IPS-18a (cell line): ENCODE data around the gene ECHDC3.
"Not testable (repeated sequence)": the region's sequence is repeated elsewhere in the genome, so short reads cannot be mapped to it uniquely, and the experiment has no call there.

Source experiments
- H3K27ac ChIP-seq: one replicate; pipeline ENCODE4 v1.5.1; 2013; ENCODE audit warnings: low read length
- H3K27me3 ChIP-seq: one replicate; pipeline ENCODE4 v1.6.1; 2013; ENCODE audit warnings: mild to moderate bottlenecking, low read length; ENCODE audit not compliant: control insufficient read depth, insufficient read depth
- H3K36me3 ChIP-seq: one replicate; pipeline ENCODE4 v1.6.1; 2013; ENCODE audit warnings: low read depth, low read length; ENCODE audit not compliant: control insufficient read depth
- H3K4me1 ChIP-seq: one replicate; pipeline ENCODE4 v1.6.1; 2013; ENCODE audit warnings: low read depth, low read length; ENCODE audit not compliant: control insufficient read depth
- H3K4me3 ChIP-seq: one replicate; pipeline ENCODE4 v1.5.1; 2013; ENCODE audit warnings: low read length
- H3K9ac ChIP-seq: one replicate; pipeline ENCODE4 v1.6.1; 2013; ENCODE audit warnings: mild to moderate bottlenecking, low read length, moderate library complexity
- H3K9me3 ChIP-seq: one replicate; pipeline ENCODE4 v1.6.1; 2013; ENCODE audit warnings: low read depth, low read length; ENCODE audit not compliant: control insufficient read depth

Gene ECHDC3

GRCh38 chr10:11705722-11706121 is 36.5 kb upstream of the ECHDC3 start:
- Histone ChIP-seq H3K9ac (no peak overlapping the region), H3K36me3 (no peaks in the 10 kb centered on the region), H3K27ac (no peak overlapping the region), H3K4me3 (no peak overlapping the region), H3K4me1 (no peaks in the 10 kb centered on the region), H3K27me3 (no peaks in the 10 kb centered on the region), H3K9me3 (no peaks in the 10 kb centered on the region)

- H3K27ac ChIP-seq: no peak overlapping the region
- H3K27me3 ChIP-seq: no peaks in the 10 kb centered on the region
- no peak overlapping the region for H3K4me3 ChIP-seq
- no peaks in the 10 kb centered on the region for H3K36me3 ChIP-seq
- H3K9me3 ChIP-seq: no peaks in the 10 kb centered on the region
- no peaks in the 10 kb centered on the region for H3K4me1 ChIP-seq
- H3K9ac ChIP-seq: no peak overlapping the region
Observed at GRCh38 chr10:11706895-11707567, 35.2 kb upstream of the ECHDC3 start.

- H3K9ac ChIP-seq: no peak overlapping the region
- no peaks in the 10 kb centered on the region for H3K36me3 ChIP-seq
- H3K27me3 ChIP-seq: no peaks in the 10 kb centered on the region
- no peak overlapping the region for H3K4me3 ChIP-seq
- H3K4me1 ChIP-seq: no peaks in the 10 kb centered on the region
- H3K9me3 ChIP-seq: no peaks in the 10 kb centered on the region
- H3K27ac ChIP-seq: no peak overlapping the region
Observed at GRCh38 chr10:11707624-11708350, 34.4 kb upstream of the ECHDC3 start.

DNA sequence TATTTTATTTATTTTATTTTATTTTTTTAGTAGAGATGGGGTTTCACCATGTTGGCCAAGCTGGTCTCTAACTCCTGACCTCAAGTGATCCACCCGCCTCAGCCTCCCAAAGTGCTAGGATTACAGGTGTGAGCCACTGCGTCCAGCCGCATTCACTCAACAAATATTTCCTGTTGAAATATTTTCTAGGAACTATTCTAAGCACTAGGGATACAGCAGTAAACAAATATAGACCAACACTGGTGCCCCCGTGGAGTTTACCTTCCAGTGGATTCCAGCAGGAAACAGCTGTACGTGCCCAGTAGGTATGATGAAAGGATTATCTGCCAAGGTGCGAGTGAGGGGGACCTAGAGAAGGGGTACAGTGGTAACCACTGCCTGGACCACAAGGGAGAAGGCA is 33.4 kb upstream of the ECHDC3 start:
- not testable (repeated sequence) for H3K27ac ChIP-seq, H3K4me1 ChIP-seq, H3K27me3 ChIP-seq

GRCh38 chr10:11712744-11713143 is 29.4 kb upstream of the ECHDC3 start:
- Histone ChIP-seq H3K4me1 (no peaks in the 10 kb centered on the region), H3K9ac (no peak overlapping the region), H3K27me3 (no peaks in the 10 kb centered on the region), H3K36me3 (no peaks in the 10 kb centered on the region), H3K9me3 (no peaks in the 10 kb centered on the region), H3K27ac (no peak overlapping the region), H3K4me3 (no peak overlapping the region)

More for the DNA sequence above, 33.4 kb upstream of the ECHDC3 start:
- not testable (repeated sequence) for H3K9me3 ChIP-seq, H3K9ac ChIP-seq, H3K36me3 ChIP-seq, H3K4me3 ChIP-seq

DNA sequence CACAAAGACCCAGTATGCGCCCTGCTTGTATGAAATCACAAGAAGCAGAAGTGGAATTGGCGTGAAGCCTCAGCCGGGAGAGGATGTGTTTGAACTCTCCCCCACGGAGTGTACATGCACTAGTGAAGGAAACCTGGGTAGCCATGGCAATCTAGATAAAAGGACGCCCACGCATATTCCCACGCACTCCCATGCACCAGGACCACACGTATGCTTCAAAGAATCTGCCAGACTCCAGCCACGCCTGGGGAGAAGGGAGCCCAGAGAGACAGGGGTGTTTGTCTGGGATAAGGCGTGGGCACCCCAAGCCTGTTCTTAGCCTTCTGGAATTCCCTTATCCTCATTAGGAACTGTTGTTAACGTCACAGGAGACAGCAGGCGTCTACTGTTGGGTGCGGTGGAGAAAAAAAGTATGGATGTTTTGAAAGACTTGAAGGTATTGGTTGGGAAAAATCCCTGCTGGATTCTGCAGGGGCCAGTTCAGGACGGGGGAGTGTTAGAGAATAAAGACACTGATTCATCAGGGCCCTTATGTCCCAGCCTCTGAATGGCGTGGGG is 28.9 kb upstream of the ECHDC3 start:
- H3K27me3 ChIP-seq: no peaks in the 10 kb centered on the region
- H3K9ac ChIP-seq: no peak overlapping the region
- H3K4me3 ChIP-seq: no peak overlapping the region
- no peaks in the 10 kb centered on the region for H3K4me1 ChIP-seq
- no peaks in the 10 kb centered on the region for H3K9me3 ChIP-seq
- no peak overlapping the region for H3K27ac ChIP-seq
- no peaks in the 10 kb centered on the region for H3K36me3 ChIP-seq

DNA sequence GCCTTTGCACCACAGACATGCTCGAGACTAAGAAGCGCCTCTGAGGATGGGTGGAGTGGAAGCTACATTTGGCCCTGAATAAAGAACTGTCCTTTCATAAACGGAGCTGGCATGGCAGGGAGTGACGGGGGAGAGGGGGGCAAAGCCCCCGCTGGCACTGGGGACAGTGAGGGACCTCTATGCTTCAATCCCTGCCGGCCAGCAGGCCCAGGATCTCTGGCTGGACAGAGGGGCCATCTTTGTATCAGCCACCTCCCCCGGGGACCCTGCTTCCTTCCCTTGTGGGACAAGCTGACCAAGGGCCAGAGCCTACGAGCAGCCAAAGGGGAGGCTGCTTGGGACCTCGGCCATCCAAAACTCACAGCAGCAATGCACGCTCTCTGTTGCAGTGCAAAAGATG is 28.2 kb upstream of the ECHDC3 start:
- no peak overlapping the region for H3K9ac ChIP-seq
- no peaks in the 10 kb centered on the region for H3K9me3 ChIP-seq
- no peaks in the 10 kb centered on the region for H3K4me1 ChIP-seq
- H3K27me3 ChIP-seq: no peaks in the 10 kb centered on the region
- H3K27ac ChIP-seq: no peak overlapping the region
- no peaks in the 10 kb centered on the region for H3K36me3 ChIP-seq
- no peak overlapping the region for H3K4me3 ChIP-seq

- Histone ChIP-seq H3K27ac (no peak overlapping the region), H3K4me3 (no peak overlapping the region), H3K9me3 (no peaks in the 10 kb centered on the region), H3K4me1 (no peaks in the 10 kb centered on the region), H3K9ac (no peak overlapping the region), H3K36me3 (no peaks in the 10 kb centered on the region), H3K27me3 (no peaks in the 10 kb centered on the region)
Observed at GRCh38 chr10:11714750-11715365, 27.3 kb upstream of the ECHDC3 start.

- H3K36me3 ChIP-seq: no peaks in the 10 kb centered on the region
- no peaks in the 10 kb centered on the region for H3K4me1 ChIP-seq
- no peak overlapping the region for H3K4me3 ChIP-seq
- no peaks in the 10 kb centered on the region for H3K27me3 ChIP-seq
- no peaks in the 10 kb centered on the region for H3K9me3 ChIP-seq
- no peak overlapping the region for H3K27ac ChIP-seq
- H3K9ac ChIP-seq: no peak overlapping the region
Observed at GRCh38 chr10:11715815-11716494, 26.2 kb upstream of the ECHDC3 start.

DNA sequence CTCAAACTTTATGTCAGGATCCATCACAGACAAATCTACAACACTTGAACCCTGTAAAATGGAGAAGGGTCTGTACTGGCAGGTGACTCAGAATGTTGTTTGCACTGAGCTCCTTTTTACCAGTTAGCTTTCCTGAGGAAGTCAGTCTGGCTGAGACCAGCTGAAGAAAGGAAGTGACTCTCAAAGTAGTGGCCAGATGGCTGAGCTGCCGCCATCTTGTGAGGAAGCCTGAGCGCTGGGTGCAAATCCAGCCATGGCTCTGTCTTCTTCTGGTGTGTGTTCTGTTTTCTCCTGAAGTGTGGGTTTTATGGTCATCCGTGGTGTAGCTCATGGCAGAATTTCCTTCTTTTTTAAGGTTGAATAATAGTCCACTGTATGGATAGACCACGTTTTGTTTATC is 25.5 kb upstream of the ECHDC3 start:
- no peaks in the 10 kb centered on the region for H3K4me1 ChIP-seq
- H3K36me3 ChIP-seq: no peaks in the 10 kb centered on the region
- H3K9me3 ChIP-seq: no peaks in the 10 kb centered on the region
- H3K9ac ChIP-seq: no peak overlapping the region
- no peaks in the 10 kb centered on the region for H3K27me3 ChIP-seq
- H3K4me3 ChIP-seq: no peak overlapping the region
- H3K27ac ChIP-seq: no peak overlapping the region

DNA sequence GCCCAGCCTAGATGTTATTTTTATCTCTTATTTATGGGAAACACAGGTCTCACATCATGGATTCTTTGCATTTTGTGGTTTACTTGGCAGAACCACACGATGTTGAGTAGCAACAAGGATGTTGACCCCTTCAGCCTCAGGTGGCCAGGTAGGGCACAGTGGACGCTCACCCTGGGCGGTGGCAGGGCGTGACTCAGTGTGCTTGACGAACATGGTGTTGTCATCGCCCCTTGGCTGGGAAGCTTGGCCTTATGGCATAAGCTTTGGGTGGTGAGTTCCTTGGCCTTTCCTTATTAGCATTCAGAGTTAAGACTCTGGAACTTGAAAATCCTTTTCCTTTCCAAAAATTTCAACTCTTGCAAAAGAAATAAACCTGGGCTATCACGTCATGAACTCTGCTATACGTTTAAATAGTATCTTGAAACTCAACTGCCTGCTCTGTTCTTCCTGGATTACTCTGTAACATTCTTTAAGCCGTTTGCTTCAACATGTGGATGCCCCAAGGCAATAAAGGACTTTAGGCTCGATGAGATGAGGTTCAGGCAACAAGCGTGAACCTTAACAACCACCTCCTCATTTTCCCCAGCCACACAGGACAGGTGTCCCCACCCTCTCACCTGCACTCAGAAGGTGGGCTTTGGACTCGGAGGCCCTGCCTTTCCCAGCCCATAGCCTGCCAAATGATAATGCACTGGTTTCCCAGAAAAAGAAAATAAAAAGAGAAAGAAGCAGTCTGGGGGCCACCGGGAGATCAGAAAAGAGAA is 22.5 kb upstream of the ECHDC3 start:
- H3K36me3 ChIP-seq: no peaks in the 10 kb centered on the region
- H3K9ac ChIP-seq: no peak overlapping the region
- H3K9me3 ChIP-seq: no peaks in the 10 kb centered on the region
- no peaks in the 10 kb centered on the region for H3K27me3 ChIP-seq
- H3K4me3 ChIP-seq: no peak overlapping the region
- H3K4me1 ChIP-seq: no peaks in the 10 kb centered on the region
- no peak overlapping the region for H3K27ac ChIP-seq
